B cell (primary cell): ENCODE results near the gene SCYGR5.

ENCODE experiments used
- CTCF ChIP-seq: fragments of 200-600 bp; IDR thresholded peaks from one replicate; pipeline ENCODE4 v1.8.0; 2022; ENCODE audit warnings: antibody characterized with exemption, mild to moderate bottlenecking
- EZH2 ChIP-seq: IDR thresholded peaks from 2 replicates; pipeline ENCODE4 v1.6.1; 2012; ENCODE audit warnings: borderline replicate concordance, low read depth, mild to moderate bottlenecking, moderate library complexity, low read length; ENCODE audit not compliant: insufficient read depth, poor library complexity, severe bottlenecking

GRCh38 chr2:227703961-227704360, 37.4 kb downstream of the SCYGR5 start:
- TF ChIP-seq EZH2: no peak
- TF ChIP-seq CTCF: no peak
